SK-N-SH treated with all-trans-retinoic acid at 6 μM for 48 hours (cell line): ENCODE data around the gene FUT7.

ENCODE experiments used
- ESRRG ChIP-seq: fragments of 250-450 bp; sonication (Bioruptor Pico); IDR thresholded peaks from 2 replicates; pipeline ENCODE4 v1.6.1; 2021; ENCODE audit warnings: mild to moderate bottlenecking
- ZFP3 ChIP-seq: fragments of 250-450 bp; sonication (Bioruptor Pico); IDR thresholded peaks from 2 replicates; pipeline ENCODE4 v1.5.0; 2020; ENCODE audit warnings: mild to moderate bottlenecking, moderate library complexity
- ZNF565 ChIP-seq: fragments of 450-650 bp; formaldehyde crosslinking; conservative IDR thresholded peaks from 2 replicates; pipeline ENCODE4 v1.5.0; 2020; ENCODE audit warnings: low read depth, mild to moderate bottlenecking, moderate library complexity

DNA sequence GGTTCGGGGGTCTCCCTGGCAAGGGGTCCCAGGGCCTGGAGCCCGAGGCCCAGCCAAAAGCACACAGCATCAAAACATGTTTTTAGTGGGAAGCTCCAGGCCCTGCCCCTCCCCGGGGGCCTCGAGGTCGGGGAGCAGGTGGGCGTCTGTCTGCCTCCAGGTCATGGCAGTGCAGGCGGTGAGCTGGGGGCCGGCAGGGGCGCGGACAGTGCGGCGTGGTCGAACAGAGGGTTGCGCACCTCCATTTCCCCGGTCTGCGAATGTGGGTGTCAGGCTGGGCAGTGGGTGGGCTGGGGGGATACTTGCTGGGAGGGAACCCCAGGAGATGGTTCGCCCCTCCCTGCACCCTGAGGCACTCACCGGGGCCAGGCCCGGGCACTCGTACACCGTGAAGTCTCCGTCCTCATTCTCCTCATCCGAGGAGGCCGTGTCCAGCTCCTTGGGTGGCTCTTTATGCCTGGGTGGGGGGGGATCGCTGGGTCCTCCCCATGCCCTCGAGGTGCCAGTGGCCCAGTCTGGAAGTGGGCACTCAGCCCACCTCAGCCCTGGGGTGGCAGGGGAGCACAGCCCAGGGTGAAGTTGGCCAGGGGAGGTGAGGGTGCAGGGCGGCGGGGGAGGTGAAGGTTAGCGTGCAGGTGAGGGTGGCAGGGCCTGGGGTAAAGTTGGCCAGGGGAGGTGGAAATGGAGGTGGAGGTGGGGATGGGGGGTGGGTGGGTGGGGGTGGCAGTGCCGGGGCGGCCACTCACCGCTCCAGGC, 7.9 kb upstream of the FUT7 start:
- TF ChIP-seq ESRRG (CRISPR knock-in tag): no peak
- TF ChIP-seq ZNF565 (CRISPR knock-in tag): no peak
- no peak for TF ChIP-seq ZFP3
